ENCODE results near the gene KRTAP4-3. TPM values are rescaled to one million over a fixed set of nuclear protein-coding genes. Genes with fewer than 3 reads are reported as not detected.

KRTAP4-3 gene
- total and polyA plus RNA-seq, 2 of the 8 experiments (the other 6 are each of a cell fraction or from before 2014, with no cell fraction given): not detected

DNA sequence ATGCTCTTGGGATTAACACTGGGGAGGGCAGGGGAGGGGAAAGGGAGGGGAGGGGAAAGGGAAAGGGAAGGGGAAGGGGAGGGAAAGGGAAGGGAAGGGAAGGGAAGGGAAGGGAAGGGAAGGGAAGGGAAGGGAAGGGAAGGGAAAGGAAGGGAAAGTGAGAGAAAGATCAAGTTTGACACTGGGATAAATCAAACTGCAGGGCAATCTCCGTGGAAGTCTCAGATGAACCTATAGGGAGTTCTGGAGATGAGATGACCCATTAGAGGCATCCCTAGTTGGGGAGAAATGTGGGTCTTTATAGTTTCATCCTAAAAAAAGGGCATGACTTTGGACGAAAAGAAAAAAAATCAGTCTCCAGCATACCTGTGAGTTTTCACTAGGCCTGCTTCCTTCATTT is 46.3 kb downstream of the KRTAP4-3 start:
- H2BK120ac ChIP-seq (replicated peaks; ENCODE audit: low read depth, low read length): no peak overlapping the region
- no peaks in the 10 kb centered on the region for H4K20me1 ChIP-seq (replicated peaks in 1 of 2; ENCODE audit: control insufficient read depth in 1 of 2, insufficient read depth in 2 of 2, low read length in 2 of 2)
- H2BK15ac ChIP-seq (ENCODE audit: low read length): no peak overlapping the region
- H2BK20ac ChIP-seq (ENCODE audit: low read length): no peak overlapping the region
- no peak for DNase-seq (ENCODE audit: low read depth in 1 of 2, low spot score in 2 of 2)
- H3K79me1 ChIP-seq (ENCODE audit: low read depth, low read length): no peaks in the 10 kb centered on the region
- WGBS, 2 experiments (ENCODE audit: extremely low coverage in 1 of 2, insufficient coverage in 1 of 2, insufficient read length in 1 of 2, insufficient replicate concordance in 2 of 2, low coverage in 1 of 2, low lambda C conversion rate in 2 of 2, missing lambda C conversion rate in 1 of 2): 86% methylated on average over 2 of the region's 2 CpGs; no CpG with 5 or more reads in 1 of the 2 experiments
- H3K4me2 ChIP-seq (ENCODE audit: insufficient read depth in 1 of 2, low read depth in 2 of 2, low read length in 2 of 2): no peak overlapping the region
- no peak overlapping the region for H3K56ac ChIP-seq (replicated peaks; ENCODE audit: insufficient read length, low read depth, low read length)
- H2AK5ac ChIP-seq (ENCODE audit: low read depth, low read length): no peak overlapping the region
- H2BK5ac ChIP-seq (ENCODE audit: low read depth, low read length): no peak overlapping the region
- H3K9ac ChIP-seq (replicated peaks in 1 of 4; ENCODE audit: extremely low read depth in 1 of 4, low read depth in 3 of 4, low read length in 3 of 4): no peak overlapping the region
- H3K9me3 ChIP-seq (ENCODE audit: insufficient read depth in 2 of 2, low read depth in 1 of 2, low read length in 1 of 2): 0 out of 4 replicates have a peak, but pooled peaks cover 0 to 5% of the 10 kb centered on the region in 2 experiments
- no peaks in the 10 kb centered on the region; the same call in 1 of the 2 replicates for H3K23me2 ChIP-seq (ENCODE audit: low read depth, low read length)
- no peak overlapping the region for H4K5ac ChIP-seq (ENCODE audit: insufficient read length, low read depth, low read length)
- no peak overlapping the region for H3K14ac ChIP-seq (ENCODE audit: insufficient read length)
- H3K36me3 ChIP-seq (ENCODE audit: control insufficient read depth in 2 of 4, insufficient read depth in 4 of 4, low read length in 3 of 4): no peaks in the 10 kb centered on the region
- no peak overlapping the region for H3K27ac ChIP-seq (ENCODE audit: low read depth, low read length)
- POLR2A ChIA-PET (ENCODE audit: partially characterized antibody): no interaction called here
- H3K23ac ChIP-seq (ENCODE audit: insufficient read length): no peak overlapping the region
- H3K4ac ChIP-seq (replicated peaks; ENCODE audit: insufficient read length, low read depth, low read length): no peak overlapping the region
- H3K79me2 ChIP-seq (ENCODE audit: control insufficient read depth in 1 of 2, insufficient read depth in 2 of 2, low read length in 2 of 2): no peaks in the 10 kb centered on the region
- H2AFZ ChIP-seq (ENCODE audit: low read length): no peak overlapping the region
- H3K4me3 ChIP-seq (ENCODE audit: extremely low read depth in 1 of 4, insufficient read depth in 2 of 4, low read depth in 3 of 4, low read length in 4 of 4): no peak overlapping the region
- no peak overlapping the region for H3K18ac ChIP-seq (ENCODE audit: extremely low read depth, low read length)
- H4K91ac ChIP-seq (replicated peaks; ENCODE audit: insufficient read length, low read length): no peak overlapping the region
- CTCF ChIA-PET (ENCODE audit: partially characterized antibody): no interaction called here
- H2BK12ac ChIP-seq (ENCODE audit: low read depth, low read length): no peak overlapping the region
- no peak overlapping the region for H4K8ac ChIP-seq (ENCODE audit: extremely low read depth, insufficient read depth, low read length)
- H3K4me1 ChIP-seq (replicated peaks in 1 of 4; ENCODE audit: control insufficient read depth in 3 of 4, insufficient read depth in 4 of 4, low read length in 3 of 4): no peaks in the 10 kb centered on the region
- FAIRE-seq: no peak
- H3K27me3 ChIP-seq (replicated peaks in 1 of 4; ENCODE audit: control insufficient read depth in 3 of 4, extremely low read depth in 1 of 4, insufficient read depth in 3 of 4, low read length in 3 of 4): no peaks in the 10 kb centered on the region
- TF ChIP-seq CTBP2 (IDR thresholded peaks at IDR 0.05; ENCODE audit: borderline replicate concordance, insufficient read depth, insufficient read length, low read length) (no peak), KDM5A (IDR thresholded peaks at IDR 0.05; ENCODE audit: low read length) (no peak), TAF7 (optimal IDR thresholded peaks at IDR 0.05; ENCODE audit: borderline replicate concordance, low read depth, low read length) (no peak), HDAC6 (IDR thresholded peaks at IDR 0.05; ENCODE audit: low read depth, low read length) (no peak), RXRA (IDR thresholded peaks at IDR 0.05; ENCODE audit: insufficient read depth, low read depth, low read length) (no peak), POU5F1 (IDR thresholded peaks at IDR 0.05; ENCODE audit: low read depth, low read length) (no peak), ASH2L (IDR thresholded peaks at IDR 0.05; ENCODE audit: low read length) (no peak), NANOG (IDR thresholded peaks at IDR 0.05; ENCODE audit: insufficient read depth, low read depth, low read length, poor library complexity, severe bottlenecking) (no peak), RBBP5 (IDR thresholded peaks at IDR 0.05; ENCODE audit: borderline replicate concordance, low read depth, low read length) (no peak), TCF12 (IDR thresholded peaks at IDR 0.05; ENCODE audit: low read depth, low read length) (no peak)
- TF ChIP-seq, protein P1, sequence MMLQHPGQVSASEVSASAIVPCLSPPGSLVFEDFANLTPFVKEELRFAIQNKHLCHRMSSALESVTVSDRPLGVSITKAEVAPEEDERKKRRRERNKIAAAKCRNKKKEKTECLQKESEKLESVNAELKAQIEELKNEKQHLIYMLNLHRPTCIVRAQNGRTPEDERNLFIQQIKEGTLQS (IDR thresholded peaks at IDR 0.05; ENCODE audit: insufficient read depth, low read depth, low read length): no peak
- TF ChIP-seq, protein P2, sequence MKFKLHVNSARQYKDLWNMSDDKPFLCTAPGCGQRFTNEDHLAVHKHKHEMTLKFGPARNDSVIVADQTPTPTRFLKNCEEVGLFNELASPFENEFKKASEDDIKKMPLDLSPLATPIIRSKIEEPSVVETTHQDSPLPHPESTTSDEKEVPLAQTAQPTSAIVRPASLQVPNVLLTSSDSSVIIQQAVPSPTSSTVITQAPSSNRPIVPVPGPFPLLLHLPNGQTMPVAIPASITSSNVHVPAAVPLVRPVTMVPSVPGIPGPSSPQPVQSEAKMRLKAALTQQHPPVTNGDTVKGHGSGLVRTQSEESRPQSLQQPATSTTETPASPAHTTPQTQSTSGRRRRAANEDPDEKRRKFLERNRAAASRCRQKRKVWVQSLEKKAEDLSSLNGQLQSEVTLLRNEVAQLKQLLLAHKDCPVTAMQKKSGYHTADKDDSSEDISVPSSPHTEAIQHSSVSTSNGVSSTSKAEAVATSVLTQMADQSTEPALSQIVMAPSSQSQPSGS (IDR thresholded peaks at IDR 0.05; ENCODE audit: low read length): no peak

Data from H1 (cell line).